WTC11 (cell line): ENCODE measurements around the gene TUBA1B.

Experiments used
- CTCF ChIP-seq: fragments of 200-600 bp; IDR thresholded peaks from 2 replicates; pipeline ENCODE4 v1.8.0; 2022; ENCODE audit warnings: antibody characterized with exemption
- ESRRA ChIP-seq: sonication (generic); formaldehyde crosslinking; IDR thresholded peaks from 2 replicates; pipeline ENCODE4 v1.8.1; 2022; ENCODE audit warnings: mild to moderate bottlenecking, missing genetic modification reagents, borderline replicate concordance
- JUN ChIP-seq: sonication (generic); formaldehyde crosslinking; IDR thresholded peaks from 2 replicates; pipeline ENCODE4 v1.8.0; 2023; ENCODE audit warnings: mild to moderate bottlenecking, missing genetic modification reagents
- NR3C1 ChIP-seq: sonication (generic); formaldehyde crosslinking; conservative IDR thresholded peaks from 2 replicates; pipeline ENCODE4 v1.8.1; 2023; ENCODE audit warnings: low read depth, mild to moderate bottlenecking, missing genetic modification reagents
- TF ChIP-seq, protein P1 (sequence below): sonication (generic); formaldehyde crosslinking; IDR thresholded peaks from 2 replicates; pipeline ENCODE4 v1.8.0; 2022; ENCODE audit warnings: mild to moderate bottlenecking, missing genetic modification reagents
- TF ChIP-seq, protein P2 (sequence below): fragments of 250-450 bp; sonication (Bioruptor Pico); IDR thresholded peaks from 2 replicates; pipeline ENCODE4 v2.1.2; 2022; ENCODE audit warnings: mild to moderate bottlenecking, moderate library complexity
- TF ChIP-seq, protein P3 (sequence below): sonication (generic); formaldehyde crosslinking; IDR thresholded peaks from 2 replicates; pipeline ENCODE4 v1.8.1; 2023; ENCODE audit warnings: mild to moderate bottlenecking, missing genetic modification reagents, moderate library complexity
- TF ChIP-seq, protein P4 (sequence below): sonication (generic); formaldehyde crosslinking; conservative IDR thresholded peaks from 2 replicates; pipeline ENCODE4 v1.8.1; 2023; ENCODE audit warnings: mild to moderate bottlenecking, low read depth, missing genetic modification reagents, moderate library complexity
- TF ChIP-seq, protein P5 (sequence below): sonication (generic); formaldehyde crosslinking; IDR thresholded peaks from 2 replicates; pipeline ENCODE4 v1.8.0; 2023; ENCODE audit warnings: mild to moderate bottlenecking, missing genetic modification reagents

DNA sequence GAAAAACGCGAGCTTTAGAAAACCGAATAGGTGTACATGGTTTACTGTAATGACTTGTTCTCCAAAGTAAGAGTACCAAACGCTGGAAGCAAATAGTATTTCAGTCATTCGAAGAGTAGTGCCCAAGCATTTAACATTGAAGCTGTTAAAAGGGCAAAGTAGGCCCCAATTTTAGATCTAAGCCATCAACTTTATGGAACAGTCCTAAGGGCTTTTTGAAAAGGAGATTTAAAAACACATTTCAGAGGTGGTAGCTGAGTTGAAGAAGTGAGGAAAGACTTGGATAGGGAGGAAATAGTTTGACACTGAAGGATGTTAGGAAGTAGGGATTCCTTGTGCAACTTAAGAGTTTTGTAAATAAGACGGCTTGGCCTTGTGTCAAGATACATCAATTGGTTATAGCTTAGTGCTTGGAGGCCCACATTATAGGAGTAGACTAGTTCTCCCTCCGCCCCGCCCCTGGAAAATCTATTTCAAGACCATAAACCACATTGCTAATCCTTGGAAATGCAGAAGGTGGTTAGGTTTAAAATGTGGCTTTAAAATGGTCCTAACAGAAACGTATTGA lies 783 bp upstream of the TUBA1B start:
- TF ChIP-seq, protein P1, sequence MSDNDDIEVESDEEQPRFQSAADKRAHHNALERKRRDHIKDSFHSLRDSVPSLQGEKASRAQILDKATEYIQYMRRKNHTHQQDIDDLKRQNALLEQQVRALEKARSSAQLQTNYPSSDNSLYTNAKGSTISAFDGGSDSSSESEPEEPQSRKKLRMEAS (CRISPR knock-in tag), result no peak
- TF ChIP-seq, protein P2, sequence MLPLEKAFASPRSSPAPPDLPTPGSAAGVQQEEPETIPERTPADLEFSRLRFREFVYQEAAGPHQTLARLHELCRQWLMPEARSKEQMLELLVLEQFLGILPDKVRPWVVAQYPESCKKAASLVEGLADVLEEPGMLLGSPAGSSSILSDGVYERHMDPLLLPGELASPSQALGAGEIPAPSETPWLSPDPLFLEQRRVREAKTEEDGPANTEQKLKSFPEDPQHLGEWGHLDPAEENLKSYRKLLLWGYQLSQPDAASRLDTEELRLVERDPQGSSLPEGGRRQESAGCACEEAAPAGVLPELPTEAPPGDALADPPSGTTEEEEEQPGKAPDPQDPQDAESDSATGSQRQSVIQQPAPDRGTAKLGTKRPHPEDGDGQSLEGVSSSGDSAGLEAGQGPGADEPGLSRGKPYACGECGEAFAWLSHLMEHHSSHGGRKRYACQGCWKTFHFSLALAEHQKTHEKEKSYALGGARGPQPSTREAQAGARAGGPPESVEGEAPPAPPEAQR (CRISPR knock-in tag), result no peak
- TF ChIP-seq, protein P3, sequence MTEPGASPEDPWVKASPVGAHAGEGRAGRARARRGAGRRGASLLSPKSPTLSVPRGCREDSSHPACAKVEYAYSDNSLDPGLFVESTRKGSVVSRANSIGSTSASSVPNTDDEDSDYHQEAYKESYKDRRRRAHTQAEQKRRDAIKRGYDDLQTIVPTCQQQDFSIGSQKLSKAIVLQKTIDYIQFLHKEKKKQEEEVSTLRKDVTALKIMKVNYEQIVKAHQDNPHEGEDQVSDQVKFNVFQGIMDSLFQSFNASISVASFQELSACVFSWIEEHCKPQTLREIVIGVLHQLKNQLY (CRISPR knock-in tag), result no peak
- no peak for TF ChIP-seq CTCF
- TF ChIP-seq, protein P4, sequence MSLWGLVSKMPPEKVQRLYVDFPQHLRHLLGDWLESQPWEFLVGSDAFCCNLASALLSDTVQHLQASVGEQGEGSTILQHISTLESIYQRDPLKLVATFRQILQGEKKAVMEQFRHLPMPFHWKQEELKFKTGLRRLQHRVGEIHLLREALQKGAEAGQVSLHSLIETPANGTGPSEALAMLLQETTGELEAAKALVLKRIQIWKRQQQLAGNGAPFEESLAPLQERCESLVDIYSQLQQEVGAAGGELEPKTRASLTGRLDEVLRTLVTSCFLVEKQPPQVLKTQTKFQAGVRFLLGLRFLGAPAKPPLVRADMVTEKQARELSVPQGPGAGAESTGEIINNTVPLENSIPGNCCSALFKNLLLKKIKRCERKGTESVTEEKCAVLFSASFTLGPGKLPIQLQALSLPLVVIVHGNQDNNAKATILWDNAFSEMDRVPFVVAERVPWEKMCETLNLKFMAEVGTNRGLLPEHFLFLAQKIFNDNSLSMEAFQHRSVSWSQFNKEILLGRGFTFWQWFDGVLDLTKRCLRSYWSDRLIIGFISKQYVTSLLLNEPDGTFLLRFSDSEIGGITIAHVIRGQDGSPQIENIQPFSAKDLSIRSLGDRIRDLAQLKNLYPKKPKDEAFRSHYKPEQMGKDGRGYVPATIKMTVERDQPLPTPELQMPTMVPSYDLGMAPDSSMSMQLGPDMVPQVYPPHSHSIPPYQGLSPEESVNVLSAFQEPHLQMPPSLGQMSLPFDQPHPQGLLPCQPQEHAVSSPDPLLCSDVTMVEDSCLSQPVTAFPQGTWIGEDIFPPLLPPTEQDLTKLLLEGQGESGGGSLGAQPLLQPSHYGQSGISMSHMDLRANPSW, result no peak
- TF ChIP-seq, protein P5, sequence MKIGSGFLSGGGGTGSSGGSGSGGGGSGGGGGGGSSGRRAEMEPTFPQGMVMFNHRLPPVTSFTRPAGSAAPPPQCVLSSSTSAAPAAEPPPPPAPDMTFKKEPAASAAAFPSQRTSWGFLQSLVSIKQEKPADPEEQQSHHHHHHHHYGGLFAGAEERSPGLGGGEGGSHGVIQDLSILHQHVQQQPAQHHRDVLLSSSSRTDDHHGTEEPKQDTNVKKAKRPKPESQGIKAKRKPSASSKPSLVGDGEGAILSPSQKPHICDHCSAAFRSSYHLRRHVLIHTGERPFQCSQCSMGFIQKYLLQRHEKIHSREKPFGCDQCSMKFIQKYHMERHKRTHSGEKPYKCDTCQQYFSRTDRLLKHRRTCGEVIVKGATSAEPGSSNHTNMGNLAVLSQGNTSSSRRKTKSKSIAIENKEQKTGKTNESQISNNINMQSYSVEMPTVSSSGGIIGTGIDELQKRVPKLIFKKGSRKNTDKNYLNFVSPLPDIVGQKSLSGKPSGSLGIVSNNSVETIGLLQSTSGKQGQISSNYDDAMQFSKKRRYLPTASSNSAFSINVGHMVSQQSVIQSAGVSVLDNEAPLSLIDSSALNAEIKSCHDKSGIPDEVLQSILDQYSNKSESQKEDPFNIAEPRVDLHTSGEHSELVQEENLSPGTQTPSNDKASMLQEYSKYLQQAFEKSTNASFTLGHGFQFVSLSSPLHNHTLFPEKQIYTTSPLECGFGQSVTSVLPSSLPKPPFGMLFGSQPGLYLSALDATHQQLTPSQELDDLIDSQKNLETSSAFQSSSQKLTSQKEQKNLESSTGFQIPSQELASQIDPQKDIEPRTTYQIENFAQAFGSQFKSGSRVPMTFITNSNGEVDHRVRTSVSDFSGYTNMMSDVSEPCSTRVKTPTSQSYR (CRISPR knock-in tag), result no peak
- no peak for TF ChIP-seq JUN (CRISPR knock-in tag)
- no peak for TF ChIP-seq NR3C1
- no peak for TF ChIP-seq ESRRA (CRISPR knock-in tag)
